Panc1 (cell line): Measurements from ENCODE around the gene UBAC2. TPM values are rescaled to one million over a fixed set of nuclear protein-coding genes. Genes with fewer than 3 reads are reported as not detected.

ENCODE experiments used
- ATAC-seq: fragments of 200-7000 bp; cut with Tn5 transposase; 2 replicates; pipeline ENCODE4 v1.9.1; 2020; ENCODE audit warnings: mild to moderate bottlenecking, moderate library complexity
- BruUV-seq: library from RNA; stranded (reverse); fragments of 400-500 nt; replicated peaks from 2 replicates; lab custom pipeline; 2021; lab: Mats Ljungman, UMichigan
- CTCF ChIA-PET: fragments of 300-600 bp; sonication (Branson Sonifier 250); formaldehyde crosslinking; loops from one replicate; lab custom pipeline; 2022; ENCODE audit warnings: antibody characterized with exemption; lab: Charles Lee
- POLR2A ChIA-PET: fragments of 300-600 bp; sonication (Branson Sonifier 250); formaldehyde crosslinking; loops from one replicate; lab custom pipeline; 2022; ENCODE audit warnings: antibody characterized with exemption; lab: Charles Lee
- DNase-seq: peaks from one replicate; pipeline ENCODE4 v3.0.0-alpha.2; 2010; ENCODE audit warnings: low read depth, low spot score
- H3K27ac ChIP-seq: 2 replicates; pipeline ENCODE4 v1.5.1; 2011; ENCODE audit warnings: mild to moderate bottlenecking, low read length, inconsistent platforms
- H3K27me3 ChIP-seq: fragments of 200-500 bp; sonication (Bioruptor generic); 2 replicates; pipeline ENCODE4 v1.6.0; 2014; ENCODE audit warnings: low read length, inconsistent platforms; ENCODE audit not compliant: control insufficient read depth, insufficient read depth
- H3K36me3 ChIP-seq: fragments of 200-500 bp; sonication (Bioruptor generic); 2 replicates; pipeline ENCODE4 v1.5.1; 2014; ENCODE audit warnings: inconsistent platforms, mild to moderate bottlenecking, low read length, moderate library complexity; ENCODE audit not compliant: control insufficient read depth, insufficient read depth
- H3K4me1 ChIP-seq: 2 replicates; pipeline ENCODE4 v1.5.1; 2011; ENCODE audit warnings: inconsistent platforms, mild to moderate bottlenecking, low read length, moderate library complexity; ENCODE audit not compliant: control insufficient read depth, insufficient read depth
- H3K4me3 ChIP-seq, 2 experiments: 2 replicates each; pipeline ENCODE4 v1.5.1; 2011 to 2012; ENCODE audit warnings: low read depth in 2 of 2, low read length in 2 of 2, mild to moderate bottlenecking in 2 of 2, inconsistent platforms in 1 of 2, moderate library complexity in 1 of 2
- H3K9me3 ChIP-seq: fragments of 200-500 bp; sonication (Bioruptor generic); 2 replicates; pipeline ENCODE4 v1.5.1; 2014; ENCODE audit warnings: low read depth, mild to moderate bottlenecking, inconsistent platforms, low read length, moderate library complexity; ENCODE audit not compliant: control insufficient read depth, insufficient read depth
- POLR2AphosphoS5 ChIP-seq: IDR thresholded peaks from 2 replicates; pipeline ENCODE4 v1.6.1; 2012; ENCODE audit warnings: mild to moderate bottlenecking, low read depth, low read length, moderate library complexity
- SIN3A ChIP-seq: IDR thresholded peaks from 2 replicates; pipeline ENCODE4 v1.6.1; 2012; ENCODE audit warnings: low read depth, mild to moderate bottlenecking, low read length, moderate library complexity, borderline replicate concordance; ENCODE audit not compliant: insufficient read depth
- TCF7L2 ChIP-seq: IDR thresholded peaks from 2 replicates; pipeline ENCODE4 v1.6.1; 2011; ENCODE audit warnings: mild to moderate bottlenecking, low read depth, low read length, inconsistent platforms
- in situ Hi-C: cut with HindIII; loops from 2 replicates; pipeline ENCODE4 v1.10.0; 2016; ENCODE audit warnings: low sequenced_read_pairs, low pct_unique_long_range_greater_than_20kb
- intact Hi-C: fragments of 100-400 bp; cut with micrococcal nuclease; formaldehyde crosslinking; loops from one replicate; pipeline ENCODE4 v1.10.0; 2022; ENCODE audit not compliant: unreplicated experiment
- total RNA-seq: library from RNA; stranded (reverse); gene quantifications from one replicate; pipeline ENCODE4 v1.2.1, GENCODE V29; 2021; ENCODE audit not compliant: unreplicated experiment
- TF ChIP-seq, protein P1 (sequence below): fragments of 450-650 bp; IDR thresholded peaks from 2 replicates; pipeline ENCODE4 v1.5.1; 2017; ENCODE audit warnings: mild to moderate bottlenecking
- TF ChIP-seq, protein P2 (sequence below), 2 experiments: IDR thresholded peaks; 2 replicates each; pipeline ENCODE4 v1.6.1; 2011 to 2012; ENCODE audit warnings: low read depth in 2 of 2, control low read depth in 1 of 2, low read length in 1 of 2, mild to moderate bottlenecking in 1 of 2, moderate library complexity in 1 of 2; ENCODE audit not compliant: insufficient read depth in 1 of 2

Gene UBAC2
- total RNA-seq, 1 experiment from 2014 or later, result 40.8 TPM

DNA sequence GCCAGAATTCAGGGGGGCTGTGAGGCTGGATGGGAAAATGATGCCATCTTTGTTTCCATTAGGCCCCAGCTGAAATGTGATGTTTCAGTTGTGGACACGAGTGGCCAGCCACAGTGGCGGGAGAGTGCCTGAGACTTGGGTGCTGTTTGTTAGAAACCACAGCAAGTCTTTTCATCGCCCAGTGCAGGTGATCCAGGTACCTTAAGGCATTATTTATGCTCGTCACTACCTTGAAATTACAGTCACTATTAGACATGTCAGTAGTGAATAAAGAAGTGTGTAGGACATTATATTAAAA lies 218.1 kb downstream of the UBAC2 start:
- ATAC-seq, result no peak
- TF ChIP-seq, protein P1, sequence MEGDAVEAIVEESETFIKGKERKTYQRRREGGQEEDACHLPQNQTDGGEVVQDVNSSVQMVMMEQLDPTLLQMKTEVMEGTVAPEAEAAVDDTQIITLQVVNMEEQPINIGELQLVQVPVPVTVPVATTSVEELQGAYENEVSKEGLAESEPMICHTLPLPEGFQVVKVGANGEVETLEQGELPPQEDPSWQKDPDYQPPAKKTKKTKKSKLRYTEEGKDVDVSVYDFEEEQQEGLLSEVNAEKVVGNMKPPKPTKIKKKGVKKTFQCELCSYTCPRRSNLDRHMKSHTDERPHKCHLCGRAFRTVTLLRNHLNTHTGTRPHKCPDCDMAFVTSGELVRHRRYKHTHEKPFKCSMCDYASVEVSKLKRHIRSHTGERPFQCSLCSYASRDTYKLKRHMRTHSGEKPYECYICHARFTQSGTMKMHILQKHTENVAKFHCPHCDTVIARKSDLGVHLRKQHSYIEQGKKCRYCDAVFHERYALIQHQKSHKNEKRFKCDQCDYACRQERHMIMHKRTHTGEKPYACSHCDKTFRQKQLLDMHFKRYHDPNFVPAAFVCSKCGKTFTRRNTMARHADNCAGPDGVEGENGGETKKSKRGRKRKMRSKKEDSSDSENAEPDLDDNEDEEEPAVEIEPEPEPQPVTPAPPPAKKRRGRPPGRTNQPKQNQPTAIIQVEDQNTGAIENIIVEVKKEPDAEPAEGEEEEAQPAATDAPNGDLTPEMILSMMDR, result no peak
- TF ChIP-seq TCF7L2, result no peak
- TF ChIP-seq POLR2AphosphoS5, result no peak
- TF ChIP-seq, protein P2, sequence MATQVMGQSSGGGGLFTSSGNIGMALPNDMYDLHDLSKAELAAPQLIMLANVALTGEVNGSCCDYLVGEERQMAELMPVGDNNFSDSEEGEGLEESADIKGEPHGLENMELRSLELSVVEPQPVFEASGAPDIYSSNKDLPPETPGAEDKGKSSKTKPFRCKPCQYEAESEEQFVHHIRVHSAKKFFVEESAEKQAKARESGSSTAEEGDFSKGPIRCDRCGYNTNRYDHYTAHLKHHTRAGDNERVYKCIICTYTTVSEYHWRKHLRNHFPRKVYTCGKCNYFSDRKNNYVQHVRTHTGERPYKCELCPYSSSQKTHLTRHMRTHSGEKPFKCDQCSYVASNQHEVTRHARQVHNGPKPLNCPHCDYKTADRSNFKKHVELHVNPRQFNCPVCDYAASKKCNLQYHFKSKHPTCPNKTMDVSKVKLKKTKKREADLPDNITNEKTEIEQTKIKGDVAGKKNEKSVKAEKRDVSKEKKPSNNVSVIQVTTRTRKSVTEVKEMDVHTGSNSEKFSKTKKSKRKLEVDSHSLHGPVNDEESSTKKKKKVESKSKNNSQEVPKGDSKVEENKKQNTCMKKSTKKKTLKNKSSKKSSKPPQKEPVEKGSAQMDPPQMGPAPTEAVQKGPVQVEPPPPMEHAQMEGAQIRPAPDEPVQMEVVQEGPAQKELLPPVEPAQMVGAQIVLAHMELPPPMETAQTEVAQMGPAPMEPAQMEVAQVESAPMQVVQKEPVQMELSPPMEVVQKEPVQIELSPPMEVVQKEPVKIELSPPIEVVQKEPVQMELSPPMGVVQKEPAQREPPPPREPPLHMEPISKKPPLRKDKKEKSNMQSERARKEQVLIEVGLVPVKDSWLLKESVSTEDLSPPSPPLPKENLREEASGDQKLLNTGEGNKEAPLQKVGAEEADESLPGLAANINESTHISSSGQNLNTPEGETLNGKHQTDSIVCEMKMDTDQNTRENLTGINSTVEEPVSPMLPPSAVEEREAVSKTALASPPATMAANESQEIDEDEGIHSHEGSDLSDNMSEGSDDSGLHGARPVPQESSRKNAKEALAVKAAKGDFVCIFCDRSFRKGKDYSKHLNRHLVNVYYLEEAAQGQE (IDR thresholded peaks at IDR 0.05; ENCODE audit: insufficient read depth in 1 of 2, low read depth in 2 of 2, low read length in 1 of 2), result no peak
- no peak for TF ChIP-seq SIN3A
- Histone ChIP-seq H3K4me1 (no peaks in the 10 kb centered on the region), H3K9me3 (no peaks in the 10 kb centered on the region), H3K36me3 (no peaks in the 10 kb centered on the region), H3K4me3 (no peak overlapping the region), H3K27ac (no peak overlapping the region), H3K27me3 (no peaks in the 10 kb centered on the region)
- in situ Hi-C loops (no loop called here), intact Hi-C loops (no loop called here)
- ChIA-PET POLR2A (no interaction called here), CTCF (interaction anchor here (0.7 kb wide), 1 partner anchor 14 kb away, joined by 7 read pairs; no protein-coding TSS in a partner anchor)
- no peak for DNase-seq
- BruUV-seq, result no TSS peak

DNA sequence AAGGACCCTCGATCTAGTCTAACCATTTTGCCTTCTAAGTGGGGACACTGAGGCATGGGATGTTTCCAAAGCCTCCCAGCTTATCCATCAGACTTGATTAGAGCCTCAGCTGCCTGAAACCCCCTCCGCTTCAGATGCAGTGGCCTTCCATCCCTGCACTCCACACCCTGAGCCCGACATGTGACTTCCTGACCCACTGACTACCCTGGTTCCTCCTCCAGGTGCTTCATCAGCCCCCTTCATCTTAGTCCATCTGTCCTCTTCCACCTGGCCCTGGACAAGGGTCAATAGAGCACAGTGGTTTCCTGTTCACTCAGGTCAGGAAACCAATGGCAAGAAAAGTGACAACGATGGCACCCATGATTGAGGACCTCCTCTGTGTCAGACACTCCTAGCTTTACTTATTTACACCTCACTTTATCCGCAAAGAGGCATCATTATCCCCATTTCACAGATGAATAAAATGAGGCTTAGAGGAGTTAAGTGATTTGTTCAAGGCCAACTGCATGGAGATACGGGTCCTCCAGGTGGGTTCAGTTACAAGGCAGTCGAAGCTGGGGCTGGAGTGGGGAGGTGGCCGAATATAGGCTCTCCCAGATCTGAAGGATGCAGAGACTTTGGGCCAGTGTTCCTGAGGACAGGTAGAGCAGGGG lies 219.1 kb downstream of the UBAC2 start:
- no peaks in the 10 kb centered on the region for H3K4me1 ChIP-seq
- in situ Hi-C loops (no loop called here), intact Hi-C loops (no loop called here)
- TF ChIP-seq, protein P2 (IDR thresholded peaks at IDR 0.05; ENCODE audit: insufficient read depth in 1 of 2, low read depth in 2 of 2, low read length in 1 of 2), result no peak
- no peak for TF ChIP-seq POLR2AphosphoS5
- TF ChIP-seq, protein P1, result no peak
- no peak for TF ChIP-seq SIN3A
- no peak for TF ChIP-seq TCF7L2
- CTCF ChIA-PET, result no interaction called here
- H3K9me3 ChIP-seq, result no peaks in the 10 kb centered on the region
- POLR2A ChIA-PET, result no interaction called here
- no peak overlapping the region for H3K4me3 ChIP-seq
- H3K27me3 ChIP-seq, result no peaks in the 10 kb centered on the region
- no peak overlapping the region for H3K27ac ChIP-seq
- DNase-seq (no peak), ATAC-seq (no peak)
- H3K36me3 ChIP-seq, result no peaks in the 10 kb centered on the region
- no TSS peak for BruUV-seq
